ENCODE data around the gene KLF13.
A peak's percentile ranks its signal among the peaks of the same experiment; 100 is the strongest.

Gene KLF13

DNA sequence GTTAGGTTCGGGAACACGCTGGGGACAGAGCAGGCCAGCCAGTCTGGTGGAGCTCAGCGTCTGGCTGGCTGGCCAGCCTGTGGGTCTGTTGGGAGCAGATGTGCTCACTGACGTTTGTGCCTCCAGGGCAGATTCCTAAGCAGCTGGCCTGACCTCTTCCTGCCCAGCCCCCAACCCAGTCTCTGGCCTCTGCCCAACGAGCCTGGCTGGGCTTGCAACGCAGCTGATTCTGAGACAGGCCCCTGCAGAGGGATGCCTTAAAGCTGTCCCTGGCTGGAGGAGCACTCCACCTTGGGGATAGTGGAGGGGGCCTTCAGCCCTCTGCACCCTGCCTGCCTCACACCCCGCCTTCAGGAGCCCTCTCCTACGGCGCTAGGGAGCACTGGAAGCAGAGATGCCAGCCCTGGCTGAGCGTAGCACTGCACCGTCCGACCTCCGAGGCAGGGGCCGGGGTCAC, 46.0 kb downstream of the KLF13 start:
- no peaks in the 10 kb centered on the region for H3K9me3 ChIP-seq (ENCODE audit: control insufficient read depth, low read length)
- no peak overlapping the region for H3K4me3 ChIP-seq (ENCODE audit: insufficient read depth, low read depth, low read length, poor library complexity, severe bottlenecking)
- H3K27me3 ChIP-seq (replicated peaks; ENCODE audit: control insufficient read depth, insufficient read depth, low read length, poor library complexity, severe bottlenecking): no peaks in the 10 kb centered on the region
- no peak for DNase-seq
- H3K4me1 ChIP-seq (ENCODE audit: control insufficient read depth, insufficient read depth, low read length, poor library complexity, severe bottlenecking): peaks cover 36% of the 10 kb centered on the region
- peaks cover 42% of the 10 kb centered on the region for H3K36me3 ChIP-seq (ENCODE audit: control insufficient read depth, insufficient read depth, low read length)
- H3K27ac ChIP-seq (ENCODE audit: insufficient read depth, low read length, poor library complexity, severe bottlenecking): no peak overlapping the region

GRCh38 chr15:31373096-31373865, 46.6 kb downstream of the KLF13 start:
- Histone ChIP-seq H3K4me3 (ENCODE audit: insufficient read depth, low read depth, low read length, poor library complexity, severe bottlenecking) (no peak overlapping the region), H3K27ac (ENCODE audit: insufficient read depth, low read length, poor library complexity, severe bottlenecking) (peak overlapping the region; percentile 24), H3K4me1 (ENCODE audit: control insufficient read depth, insufficient read depth, low read length, poor library complexity, severe bottlenecking) (peaks cover 29% of the 10 kb centered on the region), H3K9me3 (ENCODE audit: control insufficient read depth, low read length) (no peaks in the 10 kb centered on the region), H3K27me3 (replicated peaks; ENCODE audit: control insufficient read depth, insufficient read depth, low read length, poor library complexity, severe bottlenecking) (no peaks in the 10 kb centered on the region), H3K36me3 (ENCODE audit: control insufficient read depth, insufficient read depth, low read length) (peaks cover 47% of the 10 kb centered on the region)
- DNase-seq: no peak

- H3K4me1 ChIP-seq (ENCODE audit: control insufficient read depth, insufficient read depth, low read length, poor library complexity, severe bottlenecking): peaks cover 24% of the 10 kb centered on the region
- H3K4me3 ChIP-seq (ENCODE audit: insufficient read depth, low read depth, low read length, poor library complexity, severe bottlenecking): no peak overlapping the region
- H3K9me3 ChIP-seq (ENCODE audit: control insufficient read depth, low read length): no peaks in the 10 kb centered on the region
- H3K27ac ChIP-seq (ENCODE audit: insufficient read depth, low read length, poor library complexity, severe bottlenecking): no peak overlapping the region
- peaks cover 51% of the 10 kb centered on the region for H3K36me3 ChIP-seq (ENCODE audit: control insufficient read depth, insufficient read depth, low read length)
- no peaks in the 10 kb centered on the region for H3K27me3 ChIP-seq (replicated peaks; ENCODE audit: control insufficient read depth, insufficient read depth, low read length, poor library complexity, severe bottlenecking)
- DNase-seq: no peak
These were observed 47.3 kb downstream of the KLF13 start for GRCh38 chr15:31373970-31374369.

- Histone ChIP-seq H3K9me3 (ENCODE audit: control insufficient read depth, low read length) (no peaks in the 10 kb centered on the region), H3K4me3 (ENCODE audit: insufficient read depth, low read depth, low read length, poor library complexity, severe bottlenecking) (no peak overlapping the region), H3K27ac (ENCODE audit: insufficient read depth, low read length, poor library complexity, severe bottlenecking) (no peak overlapping the region), H3K36me3 (ENCODE audit: control insufficient read depth, insufficient read depth, low read length) (peaks cover 57% of the 10 kb centered on the region), H3K27me3 (replicated peaks; ENCODE audit: control insufficient read depth, insufficient read depth, low read length, poor library complexity, severe bottlenecking) (no peaks in the 10 kb centered on the region), H3K4me1 (ENCODE audit: control insufficient read depth, insufficient read depth, low read length, poor library complexity, severe bottlenecking) (peaks cover 21% of the 10 kb centered on the region)
- no peak for DNase-seq
These were observed 47.9 kb downstream of the KLF13 start for GRCh38 chr15:31374489-31374888.

GRCh38 chr15:31374986-31375385, 48.4 kb downstream of the KLF13 start:
- Histone ChIP-seq H3K36me3 (ENCODE audit: control insufficient read depth, insufficient read depth, low read length) (peaks cover 61% of the 10 kb centered on the region), H3K27ac (ENCODE audit: insufficient read depth, low read length, poor library complexity, severe bottlenecking) (no peak overlapping the region), H3K27me3 (replicated peaks; ENCODE audit: control insufficient read depth, insufficient read depth, low read length, poor library complexity, severe bottlenecking) (no peaks in the 10 kb centered on the region), H3K9me3 (ENCODE audit: control insufficient read depth, low read length) (no peaks in the 10 kb centered on the region), H3K4me1 (ENCODE audit: control insufficient read depth, insufficient read depth, low read length, poor library complexity, severe bottlenecking) (peaks cover 16% of the 10 kb centered on the region), H3K4me3 (ENCODE audit: insufficient read depth, low read depth, low read length, poor library complexity, severe bottlenecking) (no peak overlapping the region)
- DNase-seq: no peak

GRCh38 chr15:31375772-31376171, 49.1 kb downstream of the KLF13 start:
- no peaks in the 10 kb centered on the region for H3K9me3 ChIP-seq (ENCODE audit: control insufficient read depth, low read length)
- DNase-seq: no peak
- peaks cover 13% of the 10 kb centered on the region for H3K4me1 ChIP-seq (ENCODE audit: control insufficient read depth, insufficient read depth, low read length, poor library complexity, severe bottlenecking)
- no peaks in the 10 kb centered on the region for H3K27me3 ChIP-seq (replicated peaks; ENCODE audit: control insufficient read depth, insufficient read depth, low read length, poor library complexity, severe bottlenecking)
- peaks cover 68% of the 10 kb centered on the region for H3K36me3 ChIP-seq (ENCODE audit: control insufficient read depth, insufficient read depth, low read length)
- no peak overlapping the region for H3K27ac ChIP-seq (ENCODE audit: insufficient read depth, low read length, poor library complexity, severe bottlenecking)
- no peak overlapping the region for H3K4me3 ChIP-seq (ENCODE audit: insufficient read depth, low read depth, low read length, poor library complexity, severe bottlenecking)

DNA sequence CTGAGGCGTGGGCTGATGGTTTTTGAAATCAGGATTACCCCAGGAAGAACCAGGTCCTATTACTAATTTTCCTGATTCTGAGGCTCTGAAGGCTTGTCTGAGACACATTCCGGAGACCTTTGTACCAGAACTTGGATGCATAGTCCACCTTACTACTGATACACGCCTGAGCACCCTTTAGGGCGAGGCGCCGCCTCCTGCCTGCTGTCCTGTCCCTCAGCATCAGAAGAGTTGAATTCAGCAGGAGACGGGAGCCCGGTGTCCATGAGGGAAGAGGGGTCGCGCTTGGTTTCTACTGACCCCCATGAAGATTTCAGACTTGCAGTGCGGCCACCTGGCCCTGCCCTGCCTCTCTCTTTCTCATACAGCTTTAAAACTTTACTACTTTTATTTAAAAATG, 49.9 kb downstream of the KLF13 start:
- H3K4me1 ChIP-seq (ENCODE audit: control insufficient read depth, insufficient read depth, low read length, poor library complexity, severe bottlenecking): peaks cover 7% of the 10 kb centered on the region
- no peak overlapping the region for H3K27ac ChIP-seq (ENCODE audit: insufficient read depth, low read length, poor library complexity, severe bottlenecking)
- H3K36me3 ChIP-seq (ENCODE audit: control insufficient read depth, insufficient read depth, low read length): peaks cover 76% of the 10 kb centered on the region
- DNase-seq: no peak
- H3K27me3 ChIP-seq (replicated peaks; ENCODE audit: control insufficient read depth, insufficient read depth, low read length, poor library complexity, severe bottlenecking): no peaks in the 10 kb centered on the region
- no peaks in the 10 kb centered on the region for H3K9me3 ChIP-seq (ENCODE audit: control insufficient read depth, low read length)
- no peak overlapping the region for H3K4me3 ChIP-seq (ENCODE audit: insufficient read depth, low read depth, low read length, poor library complexity, severe bottlenecking)

DNA sequence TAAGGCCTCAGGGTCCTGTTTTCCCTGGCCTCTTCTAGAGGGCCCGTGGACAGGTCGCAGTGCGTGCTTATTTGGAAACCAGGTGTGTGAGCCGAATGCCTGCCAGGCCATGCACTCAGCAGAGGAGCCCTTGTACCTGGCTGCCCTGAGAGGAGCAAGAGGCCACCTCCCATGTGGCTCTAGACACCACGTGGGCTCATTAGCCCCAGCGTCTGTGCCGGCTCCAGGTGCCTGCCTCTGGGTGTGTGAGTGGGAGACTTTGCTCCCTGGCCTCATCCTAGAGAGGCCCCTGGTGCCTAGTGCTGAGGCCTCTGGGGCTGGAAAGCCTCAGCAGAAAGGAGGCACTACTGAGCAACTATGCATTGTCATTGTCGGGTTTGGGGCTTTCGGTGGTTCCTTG, 50.4 kb downstream of the KLF13 start:
- Histone ChIP-seq H3K36me3 (ENCODE audit: control insufficient read depth, insufficient read depth, low read length) (peaks cover 76% of the 10 kb centered on the region), H3K4me1 (ENCODE audit: control insufficient read depth, insufficient read depth, low read length, poor library complexity, severe bottlenecking) (peaks cover 6% of the 10 kb centered on the region), H3K4me3 (ENCODE audit: insufficient read depth, low read depth, low read length, poor library complexity, severe bottlenecking) (no peak overlapping the region), H3K27me3 (replicated peaks; ENCODE audit: control insufficient read depth, insufficient read depth, low read length, poor library complexity, severe bottlenecking) (no peaks in the 10 kb centered on the region), H3K27ac (ENCODE audit: insufficient read depth, low read length, poor library complexity, severe bottlenecking) (no peak overlapping the region), H3K9me3 (ENCODE audit: control insufficient read depth, low read length) (no peaks in the 10 kb centered on the region)
- no peak for DNase-seq

DNA sequence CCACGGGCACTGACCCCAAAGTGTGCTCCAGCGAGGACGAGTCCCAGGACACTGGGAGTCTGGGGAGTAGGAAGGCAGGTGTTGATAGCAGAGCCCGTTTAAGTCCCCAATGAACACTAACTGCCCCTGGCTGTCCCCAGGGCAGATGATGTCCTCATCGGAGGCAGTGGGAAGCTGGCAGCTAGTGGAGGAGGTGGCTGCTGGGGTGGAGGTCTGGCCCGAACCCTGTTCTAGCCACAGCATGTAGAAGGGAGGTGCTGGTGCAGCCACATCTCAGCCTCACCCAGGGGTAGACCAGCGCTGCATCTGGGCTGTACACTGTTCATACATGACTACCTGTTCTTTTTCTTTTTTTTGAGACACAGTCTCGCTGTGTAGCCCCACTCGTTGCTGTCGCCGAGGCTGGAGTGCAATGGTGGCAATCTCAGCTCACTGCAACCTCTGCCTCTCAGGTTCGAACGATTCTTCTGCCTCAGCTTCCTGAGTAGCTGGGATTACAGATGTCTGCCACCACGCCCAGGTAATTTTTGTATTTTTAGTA, 51.8 kb downstream of the KLF13 start:
- no peak for DNase-seq
- peaks cover 64% of the 10 kb centered on the region for H3K36me3 ChIP-seq (ENCODE audit: control insufficient read depth, insufficient read depth, low read length)
- no peak overlapping the region for H3K4me3 ChIP-seq (ENCODE audit: insufficient read depth, low read depth, low read length, poor library complexity, severe bottlenecking)
- no peaks in the 10 kb centered on the region for H3K27me3 ChIP-seq (replicated peaks; ENCODE audit: control insufficient read depth, insufficient read depth, low read length, poor library complexity, severe bottlenecking)
- H3K9me3 ChIP-seq (ENCODE audit: control insufficient read depth, low read length): no peaks in the 10 kb centered on the region
- peaks cover 6% of the 10 kb centered on the region for H3K4me1 ChIP-seq (ENCODE audit: control insufficient read depth, insufficient read depth, low read length, poor library complexity, severe bottlenecking)
- no peak overlapping the region for H3K27ac ChIP-seq (ENCODE audit: insufficient read depth, low read length, poor library complexity, severe bottlenecking)

GRCh38 chr15:31379042-31379441, 52.4 kb downstream of the KLF13 start:
- H3K27me3 ChIP-seq (replicated peaks; ENCODE audit: control insufficient read depth, insufficient read depth, low read length, poor library complexity, severe bottlenecking): no peaks in the 10 kb centered on the region
- no peak overlapping the region for H3K27ac ChIP-seq (ENCODE audit: insufficient read depth, low read length, poor library complexity, severe bottlenecking)
- H3K36me3 ChIP-seq (ENCODE audit: control insufficient read depth, insufficient read depth, low read length): peaks cover 58% of the 10 kb centered on the region
- no peak for DNase-seq
- no peak overlapping the region for H3K4me3 ChIP-seq (ENCODE audit: insufficient read depth, low read depth, low read length, poor library complexity, severe bottlenecking)
- no peaks in the 10 kb centered on the region for H3K9me3 ChIP-seq (ENCODE audit: control insufficient read depth, low read length)
- peaks cover 6% of the 10 kb centered on the region for H3K4me1 ChIP-seq (ENCODE audit: control insufficient read depth, insufficient read depth, low read length, poor library complexity, severe bottlenecking)
